ENCODE results near the gene GAB2.
A peak's percentile ranks its signal among the peaks of the same experiment; 100 is the strongest.
"Not testable (repeated sequence)": the region's sequence is repeated elsewhere in the genome, so short reads cannot be mapped to it uniquely, and the experiment has no call there.

GAB2 gene

GRCh38 chr11:78187366-78188285 is 230.0 kb downstream of the GAB2 start:
- H3K9me3 ChIP-seq (ENCODE audit: control insufficient read depth in 2 of 2, low read length in 2 of 2), result no peaks in the 10 kb centered on the region
- peak overlapping the region; percentile 70 to 79 for H3K9ac ChIP-seq (ENCODE audit: low read depth in 1 of 2, low read length in 2 of 2)
- H3K27me3 ChIP-seq (ENCODE audit: control insufficient read depth in 2 of 2, insufficient read depth in 2 of 2, low read length in 2 of 2), result no peaks in the 10 kb centered on the region
- H3K36me3 ChIP-seq (ENCODE audit: control insufficient read depth in 2 of 2, insufficient read depth in 2 of 2, low read length in 2 of 2), result peaks cover 0 to 5% of the 10 kb centered on the region in 2 donors
- peaks cover 17 to 19% of the 10 kb centered on the region in 2 donors for H3K4me1 ChIP-seq (ENCODE audit: control insufficient read depth in 2 of 2, insufficient read depth in 2 of 2, low read length in 2 of 2)
- peak overlapping the region; percentile 86 to 96 for H3K4me3 ChIP-seq (ENCODE audit: low read length in 2 of 2)
- H3K27ac ChIP-seq (ENCODE audit: low read depth in 2 of 2, low read length in 2 of 2), result peak overlapping the region; percentile 82 to 88

GRCh38 chr11:78181185-78181584 is 236.4 kb downstream of the GAB2 start:
- peaks cover 0 to 8% of the 10 kb centered on the region in 2 donors for H3K36me3 ChIP-seq (ENCODE audit: control insufficient read depth in 2 of 2, insufficient read depth in 2 of 2, low read length in 2 of 2)
- no peak overlapping the region for H3K9ac ChIP-seq (ENCODE audit: low read depth in 1 of 2, low read length in 2 of 2)
- H3K27me3 ChIP-seq (ENCODE audit: control insufficient read depth in 2 of 2, insufficient read depth in 2 of 2, low read length in 2 of 2), result no peaks in the 10 kb centered on the region
- peaks cover 0 to 2% of the 10 kb centered on the region in 2 donors for H3K4me1 ChIP-seq (ENCODE audit: control insufficient read depth in 2 of 2, insufficient read depth in 2 of 2, low read length in 2 of 2)
- H3K27ac ChIP-seq (ENCODE audit: low read depth in 2 of 2, low read length in 2 of 2), result no peak overlapping the region
- no peaks in the 10 kb centered on the region for H3K9me3 ChIP-seq (ENCODE audit: control insufficient read depth in 2 of 2, low read length in 2 of 2)
- H3K4me3 ChIP-seq (ENCODE audit: low read length in 2 of 2), result no peak overlapping the region

GRCh38 chr11:78180751-78181150 is 236.9 kb downstream of the GAB2 start:
- Histone ChIP-seq H3K27me3 (ENCODE audit: control insufficient read depth in 2 of 2, insufficient read depth in 2 of 2, low read length in 2 of 2) (no peaks in the 10 kb centered on the region), H3K4me3 (ENCODE audit: low read length in 2 of 2) (no peak overlapping the region), H3K4me1 (ENCODE audit: control insufficient read depth in 2 of 2, insufficient read depth in 2 of 2, low read length in 2 of 2) (no peaks in the 10 kb centered on the region), H3K9me3 (ENCODE audit: control insufficient read depth in 2 of 2, low read length in 2 of 2) (no peaks in the 10 kb centered on the region), H3K27ac (ENCODE audit: low read depth in 2 of 2, low read length in 2 of 2) (no peak overlapping the region), H3K9ac (ENCODE audit: low read depth in 1 of 2, low read length in 2 of 2) (no peak overlapping the region), H3K36me3 (ENCODE audit: control insufficient read depth in 2 of 2, insufficient read depth in 2 of 2, low read length in 2 of 2) (peaks cover 0 to 10% of the 10 kb centered on the region in 2 donors)

GRCh38 chr11:78179459-78180071 is 238.1 kb downstream of the GAB2 start:
- no peaks in the 10 kb centered on the region for H3K4me1 ChIP-seq (ENCODE audit: control insufficient read depth in 2 of 2, insufficient read depth in 2 of 2, low read length in 2 of 2)
- H3K4me3 ChIP-seq (ENCODE audit: low read length in 2 of 2), result no peak overlapping the region
- H3K9me3 ChIP-seq (ENCODE audit: control insufficient read depth in 2 of 2, low read length in 2 of 2), result no peaks in the 10 kb centered on the region
- no peaks in the 10 kb centered on the region for H3K27me3 ChIP-seq (ENCODE audit: control insufficient read depth in 2 of 2, insufficient read depth in 2 of 2, low read length in 2 of 2)
- H3K9ac ChIP-seq (ENCODE audit: low read depth in 1 of 2, low read length in 2 of 2), result no peak overlapping the region
- no peak overlapping the region for H3K27ac ChIP-seq (ENCODE audit: low read depth in 2 of 2, low read length in 2 of 2)
- H3K36me3 ChIP-seq (ENCODE audit: control insufficient read depth in 2 of 2, insufficient read depth in 2 of 2, low read length in 2 of 2), result peaks cover 0 to 10% of the 10 kb centered on the region in 2 donors

GRCh38 chr11:78177216-78177615 is 240.4 kb downstream of the GAB2 start:
- Histone ChIP-seq H3K9me3 (ENCODE audit: control insufficient read depth in 2 of 2, low read length in 2 of 2) (no peaks in the 10 kb centered on the region), H3K4me1 (ENCODE audit: control insufficient read depth in 2 of 2, insufficient read depth in 2 of 2, low read length in 2 of 2) (no peaks in the 10 kb centered on the region), H3K27me3 (ENCODE audit: control insufficient read depth in 2 of 2, insufficient read depth in 2 of 2, low read length in 2 of 2) (no peaks in the 10 kb centered on the region), H3K36me3 (ENCODE audit: control insufficient read depth in 2 of 2, insufficient read depth in 2 of 2, low read length in 2 of 2) (peaks cover 11 to 22% of the 10 kb centered on the region in 2 donors), H3K9ac (ENCODE audit: low read depth in 1 of 2, low read length in 2 of 2) (no peak overlapping the region), H3K27ac (ENCODE audit: low read depth in 2 of 2, low read length in 2 of 2) (no peak overlapping the region), H3K4me3 (ENCODE audit: low read length in 2 of 2) (no peak overlapping the region)

- Histone ChIP-seq H3K36me3 (ENCODE audit: control insufficient read depth in 2 of 2, insufficient read depth in 2 of 2, low read length in 2 of 2) (peaks cover 11 to 25% of the 10 kb centered on the region in 2 donors), H3K4me3 (ENCODE audit: low read length in 2 of 2) (no peak overlapping the region), H3K4me1 (ENCODE audit: control insufficient read depth in 2 of 2, insufficient read depth in 2 of 2, low read length in 2 of 2) (no peaks in the 10 kb centered on the region), H3K9me3 (ENCODE audit: control insufficient read depth in 2 of 2, low read length in 2 of 2) (no peaks in the 10 kb centered on the region), H3K27ac (ENCODE audit: low read depth in 2 of 2, low read length in 2 of 2) (no peak overlapping the region), H3K9ac (ENCODE audit: low read depth in 1 of 2, low read length in 2 of 2) (no peak overlapping the region), H3K27me3 (ENCODE audit: control insufficient read depth in 2 of 2, insufficient read depth in 2 of 2, low read length in 2 of 2) (no peaks in the 10 kb centered on the region)
Measured at GRCh38 chr11:78176605-78177141, 240.9 kb downstream of the GAB2 start.

GRCh38 chr11:78175862-78176261 is 241.8 kb downstream of the GAB2 start:
- H3K27ac ChIP-seq (ENCODE audit: low read depth in 2 of 2, low read length in 2 of 2); H3K9me3 ChIP-seq (ENCODE audit: control insufficient read depth in 2 of 2, low read length in 2 of 2); H3K4me1 ChIP-seq (ENCODE audit: control insufficient read depth in 2 of 2, insufficient read depth in 2 of 2, low read length in 2 of 2); H3K4me3 ChIP-seq (ENCODE audit: low read length in 2 of 2); H3K27me3 ChIP-seq (ENCODE audit: control insufficient read depth in 2 of 2, insufficient read depth in 2 of 2, low read length in 2 of 2); H3K9ac ChIP-seq (ENCODE audit: low read depth in 1 of 2, low read length in 2 of 2): not testable (repeated sequence)
- peaks cover 11 to 25% of the 10 kb centered on the region in 2 donors for H3K36me3 ChIP-seq (ENCODE audit: control insufficient read depth in 2 of 2, insufficient read depth in 2 of 2, low read length in 2 of 2)

GRCh38 chr11:78171951-78172350 is 245.7 kb downstream of the GAB2 start:
- Histone ChIP-seq H3K9me3 (ENCODE audit: control insufficient read depth in 2 of 2, low read length in 2 of 2) (no peaks in the 10 kb centered on the region), H3K36me3 (ENCODE audit: control insufficient read depth in 2 of 2, insufficient read depth in 2 of 2, low read length in 2 of 2) (peaks cover 11 to 21% of the 10 kb centered on the region in 2 donors), H3K9ac (ENCODE audit: low read depth in 1 of 2, low read length in 2 of 2) (no peak overlapping the region), H3K27ac (ENCODE audit: low read depth in 2 of 2, low read length in 2 of 2) (no peak overlapping the region), H3K4me3 (ENCODE audit: low read length in 2 of 2) (no peak overlapping the region), H3K4me1 (ENCODE audit: control insufficient read depth in 2 of 2, insufficient read depth in 2 of 2, low read length in 2 of 2) (no peaks in the 10 kb centered on the region), H3K27me3 (ENCODE audit: control insufficient read depth in 2 of 2, insufficient read depth in 2 of 2, low read length in 2 of 2) (no peaks in the 10 kb centered on the region)

- H3K9me3 ChIP-seq (ENCODE audit: control insufficient read depth in 2 of 2, low read length in 2 of 2), result no peaks in the 10 kb centered on the region
- H3K4me3 ChIP-seq (ENCODE audit: low read length in 2 of 2), result no peak overlapping the region
- H3K4me1 ChIP-seq (ENCODE audit: control insufficient read depth in 2 of 2, insufficient read depth in 2 of 2, low read length in 2 of 2), result no peaks in the 10 kb centered on the region
- H3K36me3 ChIP-seq (ENCODE audit: control insufficient read depth in 2 of 2, insufficient read depth in 2 of 2, low read length in 2 of 2), result peaks cover 11 to 19% of the 10 kb centered on the region in 2 donors
- no peak overlapping the region for H3K27ac ChIP-seq (ENCODE audit: low read depth in 2 of 2, low read length in 2 of 2)
- no peaks in the 10 kb centered on the region for H3K27me3 ChIP-seq (ENCODE audit: control insufficient read depth in 2 of 2, insufficient read depth in 2 of 2, low read length in 2 of 2)
- no peak overlapping the region for H3K9ac ChIP-seq (ENCODE audit: low read depth in 1 of 2, low read length in 2 of 2)
Measured at GRCh38 chr11:78170874-78171549, 246.6 kb downstream of the GAB2 start.

- H3K36me3 ChIP-seq (ENCODE audit: control insufficient read depth in 2 of 2, insufficient read depth in 2 of 2, low read length in 2 of 2), result peaks cover 11 to 19% of the 10 kb centered on the region in 2 donors
- H3K9me3 ChIP-seq (ENCODE audit: control insufficient read depth in 2 of 2, low read length in 2 of 2), result no peaks in the 10 kb centered on the region
- no peaks in the 10 kb centered on the region for H3K27me3 ChIP-seq (ENCODE audit: control insufficient read depth in 2 of 2, insufficient read depth in 2 of 2, low read length in 2 of 2)
- H3K4me3 ChIP-seq (ENCODE audit: low read length in 2 of 2), result no peak overlapping the region
- H3K9ac ChIP-seq (ENCODE audit: low read depth in 1 of 2, low read length in 2 of 2), result no peak overlapping the region
- no peaks in the 10 kb centered on the region for H3K4me1 ChIP-seq (ENCODE audit: control insufficient read depth in 2 of 2, insufficient read depth in 2 of 2, low read length in 2 of 2)
- H3K27ac ChIP-seq (ENCODE audit: low read depth in 2 of 2, low read length in 2 of 2), result no peak overlapping the region
Measured at GRCh38 chr11:78170413-78170812, 247.2 kb downstream of the GAB2 start.

All from mucosa of rectum (tissue), 2 donors.